AML-193 (cell line): ENCODE measurements around the gene UNC5A.

Experiments
- DNase-seq, 2 experiments: peaks; one replicate each; lab custom pipeline; 2025; lab: John Stamatoyannopoulos, UW

The UNC5A gene

DNA sequence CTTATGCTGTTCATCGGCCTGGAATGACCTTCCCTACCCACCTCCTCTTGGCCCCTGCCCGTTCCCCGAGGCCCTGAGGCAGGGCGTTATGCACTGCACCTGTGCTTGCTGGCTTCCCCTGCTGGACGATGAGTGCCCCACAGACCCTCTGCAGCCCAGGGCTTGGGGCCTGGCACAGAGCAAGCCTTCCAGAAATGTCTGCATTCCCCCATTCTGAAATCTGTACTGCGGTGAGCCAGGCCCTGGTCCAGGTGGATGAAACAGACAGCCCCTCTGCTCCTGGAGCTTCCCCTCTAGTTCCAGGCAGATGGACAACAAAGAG is 35.0 kb downstream of the UNC5A start:
- no peak for DNase-seq

DNA sequence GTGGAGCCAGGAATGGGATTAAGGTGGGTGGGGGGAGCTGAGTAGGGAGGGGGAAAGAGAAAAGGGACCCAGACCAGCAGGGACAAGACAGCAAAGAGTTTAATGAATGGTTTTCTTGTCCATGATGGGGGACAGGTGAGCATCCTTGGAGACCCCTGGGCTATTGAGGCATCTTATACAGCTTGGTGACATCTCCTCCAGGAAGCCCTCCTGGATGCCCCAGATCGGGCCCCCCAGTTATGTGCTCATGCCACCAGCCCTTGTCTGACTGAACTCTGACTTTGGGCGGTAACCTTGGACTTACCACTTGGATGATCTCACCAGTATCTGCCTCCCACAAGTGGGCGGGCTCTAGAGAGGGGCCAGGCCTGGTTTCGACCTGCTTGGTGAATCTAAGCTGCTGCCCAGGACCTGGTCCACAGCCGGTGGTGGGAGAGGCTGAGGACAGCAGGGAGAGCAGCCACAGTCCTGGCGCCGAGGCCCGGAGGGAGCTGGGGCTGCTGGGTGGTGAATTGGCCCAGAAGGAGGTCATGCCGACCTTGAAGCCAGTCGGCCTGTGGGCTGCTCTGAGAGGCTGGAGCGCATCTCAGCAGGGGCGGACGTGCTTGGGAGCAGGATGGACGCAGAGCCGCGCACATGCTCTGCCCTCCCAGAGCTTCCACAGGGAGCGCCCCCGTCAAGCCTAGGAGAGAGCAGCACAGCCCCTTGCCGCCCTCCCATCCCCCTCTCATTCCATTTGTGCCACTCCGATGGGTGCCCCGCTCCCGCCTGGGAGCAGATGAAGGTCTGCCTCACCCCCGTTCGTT is 36.2 kb downstream of the UNC5A start:
- DNase-seq = no peak

DNA sequence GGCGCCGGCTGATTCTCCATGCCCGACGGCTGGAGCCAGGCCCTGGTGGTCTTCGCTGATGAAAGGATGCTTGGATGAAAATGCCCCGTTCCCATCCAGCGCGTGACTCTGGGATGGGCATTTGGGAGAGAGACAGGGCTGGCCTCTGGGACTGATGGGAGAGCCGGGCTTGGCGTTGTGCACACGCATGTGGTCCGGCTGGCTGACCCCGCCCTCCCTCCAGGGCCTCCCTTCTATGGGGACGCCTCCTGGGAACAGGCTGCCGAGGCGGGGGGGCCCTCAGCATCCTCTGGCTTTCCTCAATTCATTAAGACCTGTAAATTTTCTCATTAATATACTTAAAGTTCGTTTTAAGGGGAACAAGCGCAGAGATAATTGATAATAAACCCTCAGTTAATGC is 36.8 kb downstream of the UNC5A start:
- no peak for DNase-seq

DNA sequence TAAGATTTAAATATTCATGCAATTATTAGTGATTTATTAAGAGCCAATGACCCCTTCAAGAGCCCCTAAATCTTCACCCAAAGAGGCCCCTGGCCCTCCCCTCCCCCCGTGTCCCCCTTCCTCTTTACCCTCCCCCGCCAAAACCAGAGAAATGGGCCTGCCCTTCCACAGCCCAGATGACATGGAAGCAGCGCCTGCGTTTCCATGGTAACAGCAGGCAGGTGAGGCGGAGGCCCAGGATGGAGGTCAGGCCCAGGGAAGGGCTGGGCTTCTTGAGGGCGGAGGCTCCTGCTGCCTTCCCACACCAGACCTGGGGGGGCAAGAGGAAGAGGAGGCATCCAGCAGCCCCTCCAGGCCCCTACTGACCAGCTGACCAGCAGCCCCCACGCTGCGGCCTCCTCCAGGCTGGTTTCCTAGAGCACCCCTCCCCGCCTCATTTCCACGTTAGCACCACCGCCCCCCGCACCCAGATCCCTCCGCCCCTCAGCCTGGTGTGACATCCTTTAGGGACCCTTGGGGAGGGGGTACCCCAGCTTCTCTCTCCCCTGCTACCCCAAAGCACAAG is 37.4 kb downstream of the UNC5A start:
- no peak for DNase-seq

DNA sequence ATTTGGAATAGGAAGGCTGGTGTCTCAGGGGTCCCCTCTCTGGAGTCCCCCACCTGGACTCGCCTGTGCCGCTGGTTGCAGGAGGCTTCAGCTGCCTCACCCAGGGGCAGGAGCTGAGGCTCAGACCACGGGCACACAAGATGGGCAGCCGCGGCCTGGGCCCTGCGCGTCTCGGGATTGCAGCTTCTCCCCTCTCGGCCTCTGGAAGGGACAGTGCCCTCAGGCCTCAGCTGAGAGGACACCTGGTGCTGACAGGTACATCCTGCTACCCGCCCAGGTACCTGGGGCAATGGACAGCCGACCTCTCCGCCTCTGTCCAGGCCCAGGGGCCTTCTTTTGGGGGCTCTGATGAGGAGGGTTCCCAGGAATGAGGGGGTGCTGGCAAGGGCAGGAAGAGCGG is 38.3 kb downstream of the UNC5A start:
- no peak for DNase-seq

DNA sequence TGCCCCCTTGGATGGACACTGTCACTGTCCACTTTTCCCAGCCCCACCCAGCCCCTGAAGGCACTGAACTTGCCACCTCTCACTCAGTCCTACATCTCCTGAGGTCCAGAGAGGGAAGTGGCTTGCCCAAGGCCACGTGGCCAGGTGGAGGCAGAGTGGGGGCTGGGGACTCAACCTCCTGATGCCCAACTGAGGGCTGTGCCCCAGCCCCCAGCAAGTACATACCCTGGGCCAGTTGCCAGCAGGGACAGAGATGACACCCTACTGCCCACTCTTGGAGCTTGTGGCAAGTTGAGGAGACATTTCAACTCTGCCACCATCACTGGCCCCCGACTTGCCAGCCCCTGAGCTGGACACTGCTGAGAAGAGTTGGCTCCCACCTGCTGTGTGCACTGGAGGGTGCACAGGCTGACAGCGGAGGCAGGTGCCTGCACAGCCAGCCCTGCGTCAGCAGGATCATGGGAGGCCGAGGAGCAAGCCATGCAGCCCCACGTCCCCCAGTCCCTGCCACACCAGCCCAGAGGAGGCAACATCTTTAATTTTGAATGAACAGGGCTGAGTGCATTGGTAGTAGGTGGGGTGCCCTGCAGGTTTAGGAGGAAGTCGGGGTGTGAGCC is 39.4 kb downstream of the UNC5A start:
- DNase-seq = no peak

DNA sequence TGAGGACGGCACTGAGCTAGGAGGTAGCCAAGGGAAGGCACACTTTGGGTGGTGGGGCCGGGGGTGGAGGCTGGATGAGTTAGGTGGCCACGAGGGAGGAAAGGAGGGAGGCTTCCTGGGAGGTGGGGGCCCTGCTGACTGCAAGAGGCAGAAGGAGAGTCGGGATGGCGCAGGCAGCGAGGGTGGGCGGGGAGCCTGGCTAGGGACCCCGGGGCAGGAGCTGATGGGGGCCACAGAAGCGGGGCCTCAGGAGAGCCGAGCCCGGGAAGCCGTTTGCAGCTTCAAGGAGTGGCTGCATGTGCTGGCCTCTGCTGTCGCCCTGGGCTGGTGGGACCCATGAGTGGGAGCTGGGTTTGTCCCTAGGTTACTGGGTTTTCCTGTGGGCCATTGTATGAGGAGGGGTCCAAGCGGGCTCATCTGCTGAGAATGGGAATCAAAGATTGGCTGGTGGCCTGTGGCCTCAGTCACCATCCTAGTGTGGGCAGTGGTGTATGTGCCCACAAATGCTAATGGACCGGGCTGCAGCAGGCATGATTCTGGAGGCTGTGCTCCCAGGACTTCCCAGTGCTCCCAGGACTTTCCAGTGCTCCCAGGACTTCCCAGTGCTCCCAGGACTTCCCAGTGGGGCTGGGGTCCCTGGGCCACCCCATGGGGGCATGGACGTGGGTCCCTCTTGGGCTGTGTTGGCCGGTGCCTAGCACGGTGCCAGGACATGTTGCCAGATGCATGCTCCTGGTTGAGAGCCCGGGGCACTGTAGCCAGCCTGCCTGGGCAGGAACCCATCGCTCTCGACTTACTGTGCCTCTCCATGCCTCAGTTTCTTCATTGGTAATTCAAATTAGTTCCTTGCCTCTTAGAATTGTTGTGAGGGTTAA is 40.2 kb downstream of the UNC5A start:
- no peak for DNase-seq

DNA sequence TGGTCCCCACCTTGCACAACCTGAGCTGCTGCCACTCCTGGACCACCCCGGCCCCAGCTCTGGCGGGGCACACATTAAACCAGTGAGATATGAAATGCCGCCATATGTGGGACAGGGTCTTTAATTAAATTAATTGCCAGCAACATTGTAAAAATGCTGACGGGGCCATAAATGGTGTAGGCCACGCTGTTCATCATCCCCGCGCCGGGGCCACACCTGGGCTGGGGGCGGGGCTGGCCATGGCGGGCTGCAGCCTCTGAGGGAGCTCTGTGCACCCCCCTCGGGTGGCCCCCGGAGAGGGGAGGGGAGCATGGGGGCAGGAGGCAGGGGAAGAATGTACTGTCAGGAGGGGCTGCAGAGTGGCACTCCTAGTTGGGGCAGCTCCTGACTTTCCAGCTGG is 41.0 kb downstream of the UNC5A start:
- DNase-seq = no peak

DNA sequence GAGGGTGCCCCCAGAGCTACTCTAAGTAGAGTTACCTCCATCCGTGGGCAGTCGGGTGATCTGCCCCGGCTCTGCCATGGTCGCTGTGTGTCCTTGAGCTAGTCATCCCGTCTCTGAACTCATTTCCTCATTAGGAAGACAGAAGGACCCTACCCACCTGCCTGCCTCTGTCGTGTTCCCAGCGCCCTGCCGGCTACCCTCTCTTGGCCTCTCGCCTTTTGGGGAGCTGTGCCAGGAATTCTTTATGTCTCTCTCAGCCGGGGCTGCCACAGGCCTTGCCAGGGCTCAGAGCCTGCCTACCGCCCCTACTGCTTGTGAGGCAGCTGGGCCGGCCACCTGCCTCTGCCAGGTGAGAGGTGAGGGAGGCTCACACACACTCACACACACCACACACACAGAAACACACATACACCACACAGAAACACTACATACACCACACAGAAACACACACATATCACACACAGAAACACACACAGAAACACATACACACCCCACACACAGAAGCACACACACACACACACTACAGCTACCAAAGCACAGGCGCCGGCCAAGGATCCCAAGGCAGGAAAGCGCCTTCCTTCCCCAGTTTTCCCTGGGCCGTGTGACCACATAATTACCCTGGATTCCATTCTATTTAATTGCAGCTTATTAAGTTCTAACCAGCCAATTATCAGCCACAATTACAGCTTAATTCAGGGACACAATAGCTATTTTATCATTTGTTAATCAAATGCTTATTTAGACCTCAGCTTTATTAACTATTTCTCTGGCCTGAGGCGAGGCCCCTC is 41.7 kb downstream of the UNC5A start:
- DNase-seq = no peak

DNA sequence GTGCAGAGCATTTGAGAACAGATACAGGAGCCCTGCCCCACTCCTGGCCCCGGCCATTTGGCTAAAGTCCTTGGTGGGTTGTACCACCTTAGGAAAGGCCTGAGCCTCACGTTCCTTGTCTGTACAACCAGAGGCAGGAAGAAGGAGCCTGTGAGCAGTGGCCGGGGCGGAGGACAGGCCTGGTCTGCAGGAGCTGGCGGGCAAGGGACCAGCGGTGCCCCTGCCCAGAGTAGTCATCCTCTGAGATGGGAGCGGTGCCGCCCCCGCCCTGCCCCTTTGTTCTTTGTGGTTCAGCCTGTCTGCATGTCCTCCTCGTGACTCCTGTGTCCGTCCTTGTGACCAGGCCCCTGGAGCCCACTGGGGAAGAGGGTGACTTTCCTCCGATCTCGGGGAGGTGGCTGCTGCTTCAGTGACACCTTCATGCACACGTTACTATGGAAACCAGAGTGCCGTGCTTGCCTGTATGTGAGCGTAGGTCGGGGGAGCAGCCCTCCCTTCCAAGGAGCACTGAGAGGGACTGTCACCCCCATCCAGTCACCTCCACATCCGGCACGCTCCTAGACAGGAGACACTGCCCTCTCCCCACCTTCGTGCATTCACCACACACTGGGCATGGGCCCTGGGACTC is 42.9 kb downstream of the UNC5A start:
- no peak for DNase-seq

DNA sequence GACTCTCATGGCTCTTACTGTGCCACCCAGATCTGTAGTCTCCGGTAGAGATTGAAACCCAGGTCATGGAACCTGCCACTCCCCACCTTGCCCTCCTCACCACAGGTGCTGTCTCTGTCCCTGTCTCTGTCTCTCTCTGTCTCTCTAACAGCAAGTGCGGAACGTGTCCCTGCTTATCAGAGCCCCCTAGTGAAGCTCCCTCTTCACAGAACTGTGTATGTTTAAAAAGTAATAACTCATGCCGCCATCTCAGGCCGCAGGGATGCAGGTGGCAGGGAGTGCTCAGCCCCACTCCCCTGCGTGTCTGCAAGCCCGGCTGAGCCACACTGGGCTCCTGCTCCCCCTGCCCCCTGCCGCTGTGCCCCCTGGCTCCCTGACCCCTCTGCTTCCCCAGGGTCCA is 43.8 kb downstream of the UNC5A start:
- DNase-seq = no peak

DNA sequence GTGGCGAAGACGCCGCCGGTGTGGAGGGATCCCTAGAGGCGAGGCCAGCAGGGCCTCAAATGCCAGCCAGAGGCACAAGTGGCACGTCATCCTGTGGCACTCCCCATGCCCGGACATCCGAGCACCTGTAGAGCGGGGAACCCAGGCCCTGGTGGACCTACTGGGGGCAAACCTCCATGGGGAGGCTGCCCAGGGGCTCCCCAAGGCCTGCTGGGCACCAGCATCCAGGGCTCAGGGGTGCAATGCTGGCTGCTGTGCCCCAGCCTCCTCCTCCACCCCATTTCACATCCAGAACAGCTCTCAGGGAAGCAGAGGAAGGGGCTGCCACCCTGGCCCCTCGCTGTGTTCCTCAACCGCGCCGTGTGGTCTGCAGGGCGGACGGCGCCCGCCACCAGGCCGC is 45.2 kb downstream of the UNC5A start:
- DNase-seq = no peak

DNA sequence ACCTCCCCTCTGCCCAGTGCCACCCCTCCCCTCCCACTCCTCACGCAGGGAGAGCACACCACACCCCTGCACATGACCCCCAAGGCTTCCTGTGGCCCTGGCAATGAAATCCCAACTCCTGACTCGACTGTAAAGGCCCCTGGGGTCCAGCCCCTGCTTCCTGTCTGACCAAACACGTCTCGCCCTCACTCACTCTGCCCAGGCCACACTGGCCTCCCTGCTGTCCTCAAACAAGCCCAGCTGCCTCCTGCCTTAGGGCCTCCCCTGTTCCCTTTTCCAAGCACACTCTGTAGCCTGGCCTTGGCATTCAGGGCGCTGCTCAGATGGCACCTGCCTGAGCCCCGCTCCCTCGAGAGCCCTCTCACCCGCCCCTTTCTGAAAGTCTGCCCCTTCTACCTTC is 46.4 kb downstream of the UNC5A start:
- DNase-seq = no peak

DNA sequence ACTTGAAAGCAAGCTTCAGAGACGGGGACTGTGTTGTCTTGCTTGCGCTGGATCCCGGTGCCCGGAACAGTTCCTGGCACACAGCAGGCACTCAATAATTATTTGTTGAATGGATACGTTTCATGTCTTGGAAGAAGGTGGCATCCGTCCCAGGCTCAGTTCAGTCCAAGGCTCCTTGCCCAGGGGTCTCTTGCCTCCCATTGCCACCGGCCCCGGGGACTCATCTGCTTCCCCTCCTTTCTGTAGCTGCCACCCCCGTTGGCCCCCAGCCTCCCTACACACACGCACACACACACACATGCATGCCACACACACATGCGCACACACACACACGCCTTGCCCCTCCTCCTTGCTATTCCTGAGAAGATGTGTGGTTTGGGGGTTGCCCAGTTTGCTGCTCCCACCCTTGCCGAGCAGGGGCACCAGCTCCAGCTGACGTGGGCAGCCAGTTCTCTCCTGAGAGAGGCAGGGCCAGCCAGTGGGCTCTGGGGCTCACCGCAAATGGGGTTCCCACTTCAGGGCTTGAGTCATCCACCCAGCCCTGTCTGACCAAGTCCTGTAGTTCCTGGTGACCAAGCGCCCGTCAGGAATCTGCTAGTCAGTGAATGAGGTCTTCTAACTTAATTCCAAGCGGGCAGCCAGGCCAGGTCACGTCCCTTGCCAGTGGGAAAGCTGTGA is 47.0 kb downstream of the UNC5A start:
- no peak for DNase-seq

DNA sequence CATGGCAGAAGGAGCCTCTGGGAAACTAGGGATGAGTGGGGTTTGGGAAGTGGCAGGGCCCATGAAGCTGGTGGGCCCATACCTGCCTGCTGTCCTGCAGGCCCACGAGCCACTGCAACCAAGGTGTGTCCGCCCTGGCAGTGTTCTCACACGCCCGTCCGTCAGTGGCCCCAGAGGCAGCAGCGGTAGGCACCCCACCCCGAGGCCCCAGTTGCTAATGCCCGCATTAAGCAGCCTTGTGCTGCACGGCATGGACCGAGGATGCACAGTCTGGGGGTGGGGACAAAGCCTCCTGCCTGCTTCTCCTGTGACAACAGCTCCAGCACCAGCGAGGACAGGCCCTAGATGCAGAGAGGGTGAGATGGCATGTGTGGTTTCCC is 47.5 kb downstream of the UNC5A start:
- DNase-seq = no peak

DNA sequence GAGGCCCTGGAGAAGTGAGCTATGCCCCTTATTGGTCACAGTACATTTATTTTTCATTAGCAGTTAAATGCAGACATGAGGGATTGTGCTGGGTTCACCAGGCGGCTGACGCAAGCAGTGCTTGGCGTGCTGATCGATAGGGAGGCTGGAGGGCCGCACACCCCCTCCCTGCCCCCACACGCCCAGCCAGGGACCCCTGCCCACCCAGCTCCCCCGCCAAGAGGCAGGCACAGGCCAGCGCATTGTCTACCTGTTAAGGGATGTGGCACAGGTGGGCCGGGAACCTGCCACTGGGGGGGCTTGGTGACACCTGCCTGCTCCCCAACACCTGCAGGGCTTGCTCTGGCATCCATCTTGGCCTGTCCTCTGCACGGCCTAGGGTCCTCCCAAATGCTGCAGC is 49.6 kb downstream of the UNC5A start:
- DNase-seq = no peak

DNA sequence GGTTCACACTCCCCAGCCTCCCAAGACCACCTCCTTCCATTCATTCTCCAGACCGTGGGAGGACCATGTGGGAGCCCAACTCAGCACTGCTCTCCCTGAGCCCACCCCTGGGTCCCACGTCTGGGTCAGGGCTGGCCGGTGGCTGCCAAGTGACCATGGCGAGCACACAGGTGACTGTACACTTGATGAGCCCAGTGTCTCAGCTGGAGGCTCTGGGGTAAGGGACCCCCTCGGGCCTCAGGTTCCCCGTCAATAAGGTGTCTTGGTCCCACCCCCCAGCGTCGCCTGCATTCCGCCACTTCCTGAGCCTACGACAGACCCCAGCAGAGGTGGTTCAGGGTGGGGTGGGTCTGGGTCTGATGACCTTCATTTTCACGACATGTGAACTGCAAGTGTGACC is 50.0 kb downstream of the UNC5A start:
- no peak for DNase-seq

DNA sequence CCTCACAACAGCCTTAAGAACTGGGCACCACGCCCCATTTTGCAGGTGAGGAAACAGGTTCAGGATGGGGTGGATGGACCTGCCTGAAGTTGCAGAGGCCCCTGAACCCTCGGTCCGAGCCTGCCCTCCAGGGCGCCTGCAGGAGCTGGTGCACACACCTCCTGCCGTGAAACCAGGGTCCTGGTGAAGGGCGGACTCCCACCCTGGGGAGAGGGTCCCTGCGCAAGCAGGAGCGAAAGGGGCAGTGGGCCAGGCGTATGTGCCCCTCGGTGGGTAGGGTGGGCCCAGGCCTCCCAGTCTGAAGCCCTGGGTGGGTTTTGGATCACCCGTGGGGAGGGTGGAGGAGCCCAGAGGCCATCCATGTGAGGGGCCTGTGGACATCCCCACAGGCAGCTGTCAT is 50.9 kb downstream of the UNC5A start:
- no peak for DNase-seq

DNA sequence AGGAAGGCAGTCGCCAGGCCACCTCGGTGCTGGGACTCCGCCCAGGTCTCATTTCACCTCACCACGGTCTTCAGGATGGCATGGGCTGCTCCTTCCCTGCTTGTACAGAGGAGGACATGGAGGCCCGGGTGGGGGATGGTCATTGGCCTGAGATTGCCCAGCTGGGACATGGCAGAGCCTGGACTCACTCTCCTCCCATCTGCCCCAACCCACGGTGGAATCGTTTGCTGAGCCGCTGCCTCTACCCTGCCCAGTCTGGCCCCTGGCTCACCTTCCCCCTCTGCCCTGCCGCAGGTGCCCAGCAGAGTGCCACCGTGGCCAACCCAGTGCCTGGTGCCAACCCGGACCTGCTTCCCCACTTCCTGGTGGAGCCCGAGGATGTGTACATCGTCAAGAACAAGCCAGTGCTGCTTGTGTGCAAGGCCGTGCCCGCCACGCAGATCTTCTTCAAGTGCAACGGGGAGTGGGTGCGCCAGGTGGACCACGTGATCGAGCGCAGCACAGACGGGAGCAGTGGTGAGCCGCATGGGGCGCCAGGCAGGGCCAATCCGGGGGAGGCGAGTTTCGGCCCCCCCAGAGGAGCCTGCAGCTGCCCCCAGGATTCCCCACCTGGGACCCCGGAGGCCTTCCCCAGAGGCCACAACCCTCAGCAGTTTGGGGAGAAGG is 52.1 kb downstream of the UNC5A start:
- DNase-seq = no peak

DNA sequence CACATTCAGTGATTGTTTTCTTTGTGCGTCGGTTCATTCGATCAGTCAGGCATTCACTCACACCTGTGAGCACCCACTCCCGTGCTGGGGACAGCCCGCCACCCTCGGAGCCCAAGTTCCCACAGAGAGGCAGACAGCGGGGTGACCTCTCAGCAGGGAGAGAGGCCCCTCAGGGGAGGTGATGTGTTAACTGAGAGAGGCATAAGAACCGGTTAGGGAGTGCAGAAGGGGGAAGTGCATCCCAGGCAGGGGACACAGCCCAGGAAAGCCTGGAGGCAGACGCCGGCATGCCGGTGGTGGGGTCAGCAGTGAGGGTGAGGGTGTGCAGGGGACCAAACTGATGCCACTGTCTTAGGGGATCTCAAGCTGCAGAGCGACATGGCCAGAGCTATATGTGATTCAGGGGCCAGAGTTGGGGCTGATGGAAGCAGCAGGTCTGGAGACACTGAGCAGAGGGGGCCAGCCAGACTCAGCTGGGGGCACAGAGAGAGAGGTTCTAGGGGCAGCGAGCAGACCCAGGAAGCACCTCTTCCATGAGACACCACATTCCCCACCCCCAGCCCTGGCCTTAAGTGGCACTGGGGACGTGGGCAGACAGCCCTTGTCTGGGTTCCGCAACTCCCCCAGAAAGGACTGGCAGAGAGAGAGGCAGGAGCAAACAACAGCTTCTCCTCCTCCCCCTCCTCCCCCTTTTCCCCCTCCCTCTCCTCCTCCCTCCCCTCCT is 52.8 kb downstream of the UNC5A start:
- no peak for DNase-seq
